ENCODE measurements around the gene LARP7. TPM values are rescaled to one million over a fixed set of nuclear protein-coding genes. Genes with fewer than 3 reads are reported as not detected.

The LARP7 gene
- total and polyA plus RNA-seq, 2 of the 8 experiments (the other 6 are each of a cell fraction or from before 2014, with no cell fraction given) = 9.3 to 38.3 TPM

DNA sequence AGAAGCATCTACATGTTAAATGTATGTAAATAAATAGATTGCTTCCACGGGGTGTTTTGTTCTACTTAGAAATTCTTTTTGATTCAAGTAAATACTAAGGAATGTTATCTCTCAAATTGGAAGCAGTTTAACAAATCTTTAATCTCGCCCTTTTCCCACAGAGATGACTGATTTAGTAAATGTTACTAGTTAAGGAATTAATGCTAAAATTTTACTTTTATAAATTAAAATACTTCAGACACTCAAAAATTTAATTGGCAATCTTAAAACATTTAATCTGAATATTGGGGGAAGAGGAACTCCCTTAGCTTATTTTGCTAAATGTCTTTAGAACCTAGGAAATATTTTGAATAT, 12.1 kb downstream of the LARP7 start (continued):
- TF ChIP-seq RAD21 (IDR thresholded peaks at IDR 0.05 in 1 of 2, conservative IDR thresholded peaks at IDR 0.05 in 1 of 2; ENCODE audit: low read depth in 2 of 2, low read length in 2 of 2) (no peak), TCF12 (IDR thresholded peaks at IDR 0.05; ENCODE audit: low read depth, low read length) (no peak), CHD2 (IDR thresholded peaks at IDR 0.05; ENCODE audit: low read length) (no peak), GABPA (IDR thresholded peaks at IDR 0.05; ENCODE audit: borderline replicate concordance, insufficient read depth, low read length) (no peak), EGR1 (IDR thresholded peaks at IDR 0.05; ENCODE audit: borderline replicate concordance, low read depth, low read length) (no peak), BRCA1 (IDR thresholded peaks at IDR 0.05; ENCODE audit: low read depth, low read length) (no peak), RFX5 (IDR thresholded peaks at IDR 0.05; ENCODE audit: borderline replicate concordance, low read depth, low read length) (no peak), KDM4A (IDR thresholded peaks at IDR 0.05; ENCODE audit: low read depth, low read length, severe bottlenecking) (no peak), ATF2 (IDR thresholded peaks at IDR 0.05; ENCODE audit: low read length) (no peak), PHF8 (conservative IDR thresholded peaks at IDR 0.05; ENCODE audit: low read depth, low read length) (no peak)

Data from H1 (cell line).